Neuronal stem cell (in vitro differentiated cells): ENCODE measurements around the gene ENAM.
"Not testable (repeated sequence)": the region's sequence is repeated elsewhere in the genome, so short reads cannot be mapped to it uniquely, and the experiment has no call there.

Experiments used
- DNase-seq: peaks from one replicate; pipeline ENCODE4 v3.0.0-alpha.2; 2013; ENCODE audit warnings: low spot score
- H2AFZ ChIP-seq: one replicate; pipeline ENCODE4 v1.6.1; 2013; ENCODE audit warnings: mild to moderate bottlenecking, low read length, inconsistent platforms
- H2AK5ac ChIP-seq: 2 replicates; pipeline ENCODE4 v1.6.1; 2013; ENCODE audit warnings: low read depth, mild to moderate bottlenecking, inconsistent platforms, low read length, moderate library complexity, mixed read lengths
- H2BK120ac ChIP-seq: 2 replicates; pipeline ENCODE4 v1.6.1; 2013; ENCODE audit warnings: low read depth, mild to moderate bottlenecking, inconsistent platforms, low read length, moderate library complexity, mixed read lengths
- H2BK12ac ChIP-seq: one replicate; pipeline ENCODE4 v1.6.1; 2013; ENCODE audit warnings: low read length, inconsistent platforms
- H2BK15ac ChIP-seq: 2 replicates; pipeline ENCODE4 v1.6.1; 2013; ENCODE audit warnings: mild to moderate bottlenecking, low read length, inconsistent platforms, mixed read lengths
- H2BK5ac ChIP-seq: one replicate; pipeline ENCODE4 v1.6.1; 2013; ENCODE audit warnings: inconsistent platforms, mild to moderate bottlenecking, low read length, moderate library complexity
- H3K14ac ChIP-seq: one replicate; pipeline ENCODE4 v1.6.1; 2013; ENCODE audit warnings: low read length, inconsistent platforms
- H3K18ac ChIP-seq: 2 replicates; pipeline ENCODE4 v1.6.1; 2013; ENCODE audit warnings: low read length, inconsistent platforms
- H3K23ac ChIP-seq: 2 replicates; pipeline ENCODE4 v1.6.1; 2013; ENCODE audit warnings: low read depth, mild to moderate bottlenecking, mixed read lengths, low read length, inconsistent platforms; ENCODE audit not compliant: poor library complexity
- H3K27ac ChIP-seq: replicated peaks from 3 replicates; pipeline ENCODE4 v1.5.1; 2013; ENCODE audit warnings: low read length, inconsistent platforms
- H3K27me3 ChIP-seq, 3 experiments: 2 replicates each; pipeline ENCODE4 v1.6.1; 2013; ENCODE audit warnings: low read length in 3 of 3, mild to moderate bottlenecking in 2 of 3, inconsistent platforms in 1 of 3, low read depth in 1 of 3, mixed read lengths in 1 of 3, moderate library complexity in 1 of 3; ENCODE audit not compliant: control insufficient read depth in 3 of 3, insufficient read depth in 3 of 3
- H3K36me3 ChIP-seq, 2 donors: replicated peaks in 1 of 2; 2 replicates each; pipeline ENCODE4 v1.6.1; 2013; ENCODE audit warnings: low read length in 2 of 2; ENCODE audit not compliant: control insufficient read depth in 2 of 2, insufficient read depth in 2 of 2
- H3K4ac ChIP-seq: 2 replicates; pipeline ENCODE4 v1.6.1; 2013; ENCODE audit warnings: inconsistent platforms, mild to moderate bottlenecking, low read length, moderate library complexity
- H3K4me1 ChIP-seq, 2 donors: 1 replicate in 1 of 2; 2 replicates in 1 of 2; pipeline ENCODE4 v1.6.1; 2013; ENCODE audit warnings: low read length in 2 of 2, low read depth in 1 of 2; ENCODE audit not compliant: control insufficient read depth in 2 of 2, insufficient read depth in 1 of 2
- H3K4me2 ChIP-seq: one replicate; pipeline ENCODE4 v1.6.1; 2013; ENCODE audit warnings: mild to moderate bottlenecking, low read length, inconsistent platforms; ENCODE audit not compliant: insufficient read depth, poor library complexity, severe bottlenecking
- H3K4me3 ChIP-seq, 2 donors: 2 replicates each; pipeline ENCODE4 v1.5.1; 2013; ENCODE audit warnings: low read length in 2 of 2, mild to moderate bottlenecking in 2 of 2, inconsistent platforms in 1 of 2, moderate library complexity in 1 of 2
- H3K79me1 ChIP-seq: one replicate; pipeline ENCODE4 v1.6.1; 2013; ENCODE audit warnings: low read depth, mild to moderate bottlenecking, inconsistent platforms, low read length, moderate library complexity
- H3K9ac ChIP-seq: one replicate; pipeline ENCODE4 v1.6.1; 2013; ENCODE audit warnings: mild to moderate bottlenecking, low read depth, low read length, inconsistent platforms; ENCODE audit not compliant: poor library complexity
- H3K9me3 ChIP-seq, 2 donors: replicated peaks in 1 of 2; 2 replicates each; pipeline versions ENCODE3 to v1.6.1; 2013; ENCODE audit warnings: low read length in 2 of 2, mild to moderate bottlenecking in 2 of 2, inconsistent platforms in 1 of 2, low read depth in 1 of 2, mixed read lengths in 1 of 2, moderate library complexity in 1 of 2; ENCODE audit not compliant: control insufficient read depth in 2 of 2, insufficient read depth in 1 of 2
- H4K8ac ChIP-seq: one replicate; pipeline ENCODE4 v1.6.1; 2013; ENCODE audit warnings: low read depth, mild to moderate bottlenecking, inconsistent platforms, low read length, moderate library complexity
- H4K91ac ChIP-seq: one replicate; pipeline ENCODE4 v1.6.1; 2013; ENCODE audit warnings: low read length, low read depth, mild to moderate bottlenecking, inconsistent platforms; ENCODE audit not compliant: poor library complexity
- WGBS, 2 donors: extraction: QIAGEN DNeasy Blood & Tissue Kit; methylation state at CpG; one replicate each; pipeline ENCODE4 v1.1.7; 2013; ENCODE audit warnings: missing lambda C conversion rate in 2 of 2, mixed read lengths in 1 of 2; ENCODE audit not compliant: insufficient read length in 2 of 2, insufficient replicate concordance in 1 of 2; ENCODE audit errors: extremely low coverage in 2 of 2; 5-methylcytosine and 5-hydroxymethylcytosine counted together

ENAM gene

GRCh38 chr4:70658418-70658817 is 29.9 kb downstream of the ENAM start:
- no peak overlapping the region for H2AFZ ChIP-seq
- H3K23ac ChIP-seq: no peak overlapping the region
- no peak overlapping the region for H3K27ac ChIP-seq
- H3K4me1 ChIP-seq: no peaks in the 10 kb centered on the region
- no peaks in the 10 kb centered on the region for H3K9me3 ChIP-seq
- no peak for DNase-seq
- H2BK120ac ChIP-seq: no peak overlapping the region
- no peak overlapping the region for H3K4me2 ChIP-seq
- H3K14ac ChIP-seq: no peak overlapping the region
- WGBS, 2 donors: no CpG with 5 or more reads among the region's 3 CpGs
- no peak overlapping the region for H3K9ac ChIP-seq
- no peaks in the 10 kb centered on the region for H3K79me1 ChIP-seq
- no peak overlapping the region for H2AK5ac ChIP-seq
- H4K8ac ChIP-seq: no peak overlapping the region
- H3K18ac ChIP-seq: no peak overlapping the region
- H2BK5ac ChIP-seq: no peak overlapping the region
- no peak overlapping the region for H2BK12ac ChIP-seq
- H2BK15ac ChIP-seq: no peak overlapping the region
- H3K4ac ChIP-seq: no peak overlapping the region
- H3K4me3 ChIP-seq: no peak overlapping the region
- H3K27me3 ChIP-seq: no peaks in the 10 kb centered on the region
- H4K91ac ChIP-seq: no peak overlapping the region
- H3K36me3 ChIP-seq: no peaks in the 10 kb centered on the region

GRCh38 chr4:70660106-70660505 is 31.6 kb downstream of the ENAM start:
- Histone ChIP-seq H4K91ac (no peak overlapping the region), H3K79me1 (no peaks in the 10 kb centered on the region), H4K8ac (no peak overlapping the region), H3K23ac (no peak overlapping the region), H3K4ac (no peak overlapping the region), H3K9ac (no peak overlapping the region), H3K27me3 (no peaks in the 10 kb centered on the region), H3K4me3 (no peak overlapping the region), H3K9me3 (no peaks in the 10 kb centered on the region), H3K14ac (no peak overlapping the region), H3K18ac (no peak overlapping the region), H2BK12ac (no peak overlapping the region), H3K4me2 (no peak overlapping the region), H2AK5ac (no peak overlapping the region), H3K36me3 (no peaks in the 10 kb centered on the region), H2BK15ac (no peak overlapping the region), H2BK5ac (no peak overlapping the region), H2AFZ (no peak overlapping the region), H3K4me1 (no peaks in the 10 kb centered on the region), H2BK120ac (no peak overlapping the region), H3K27ac (no peak overlapping the region)
- no CpG with 5 or more reads among the region's 4 CpGs for WGBS, 2 donors
- no peak for DNase-seq

- not testable (repeated sequence) for H4K91ac ChIP-seq, H3K18ac ChIP-seq, H3K23ac ChIP-seq, H3K4ac ChIP-seq, H3K4me2 ChIP-seq, H3K9me3 ChIP-seq, H3K4me3 ChIP-seq, H4K8ac ChIP-seq, H2BK5ac ChIP-seq, H2AFZ ChIP-seq, H2BK120ac ChIP-seq, H2BK15ac ChIP-seq, H2AK5ac ChIP-seq, H3K79me1 ChIP-seq, DNase-seq, H3K9ac ChIP-seq, H3K4me1 ChIP-seq, H3K36me3 ChIP-seq, H3K27ac ChIP-seq, H2BK12ac ChIP-seq, H3K27me3 ChIP-seq, H3K14ac ChIP-seq
- no CpG with 5 or more reads among the region's 5 CpGs for WGBS, 2 donors
These were observed 32.9 kb downstream of the ENAM start for GRCh38 chr4:70661309-70661922.

- Histone ChIP-seq H3K9me3 (no peaks in the 10 kb centered on the region), H3K4ac (no peak within 1 kb of the TSS), H3K27ac (no peak within 1 kb of the TSS), H3K9ac (no peak within 1 kb of the TSS), H2BK15ac (no peak within 1 kb of the TSS), H4K91ac (no peak within 1 kb of the TSS), H2BK5ac (no peak within 1 kb of the TSS), H2AK5ac (no peak within 1 kb of the TSS), H2BK12ac (no peak within 1 kb of the TSS), H3K4me1 (no peaks in the 10 kb centered on the region), H3K4me2 (no peak within 1 kb of the TSS), H3K79me1 (no peaks in the 10 kb centered on the region), H2AFZ (no peak within 1 kb of the TSS), H2BK120ac (no peak within 1 kb of the TSS), H3K36me3 (no peaks in the 10 kb centered on the region), H3K4me3 (no peak within 1 kb of the TSS), H3K23ac (no peak within 1 kb of the TSS), H3K27me3 (peaks cover 0 to 3% (median 0%) of the 10 kb centered on the region in 3 experiments), H3K18ac (no peak within 1 kb of the TSS), H3K14ac (no peak within 1 kb of the TSS), H4K8ac (no peak within 1 kb of the TSS)
- no peak for DNase-seq
- no CpG with 5 or more reads among the region's 1 CpG for WGBS, 2 donors
These were observed 37.8 kb downstream of the ENAM start, which contains the start of gene JCHAIN for GRCh38 chr4:70666369-70666768. Gene JCHAIN, minus strand, starts transcription at chr4:70666508. Its CDS starts 18 bp downstream, at chr4:70666490.
